ENCODE results near the gene VGLL4. TPM values are rescaled to one million over a fixed set of nuclear protein-coding genes. Genes with fewer than 3 reads are reported as not detected.
"Not testable (repeated sequence)": the region's sequence is repeated elsewhere in the genome, so short reads cannot be mapped to it uniquely, and the experiment has no call there.

The VGLL4 gene
- total RNA-seq, 2 experiments from 2014 or later = 37.1 TPM

GRCh38 chr3:11602886-11603527 is 40.7 kb downstream of the VGLL4 start:
- Mint-ChIP-seq H3K27ac (no peak overlapping the region), H3K27me3 (ENCODE audit: low read depth) (no peaks in the 10 kb centered on the region), H3K4me1 (ENCODE audit: low read depth) (peaks cover 54% of the 10 kb centered on the region), H3K4me3 (no peak overlapping the region), H3K36me3 (ENCODE audit: low read depth) (peaks cover 48% of the 10 kb centered on the region), H3K9me3 (ENCODE audit: insufficient read depth) (no peaks in the 10 kb centered on the region)
- DNase-seq (no peak), ATAC-seq (no peak)
- POLR2A ChIA-PET = no interaction called here
- CTCF ChIA-PET = no interaction called here

GRCh38 chr3:11602239-11602840 is 41.4 kb downstream of the VGLL4 start:
- H3K9me3 Mint-ChIP-seq (ENCODE audit: insufficient read depth) = peaks cover 4% of the 10 kb centered on the region
- CTCF ChIA-PET = no interaction called here
- ATAC-seq (no peak), DNase-seq (no peak)
- peaks cover 54% of the 10 kb centered on the region for H3K36me3 Mint-ChIP-seq (ENCODE audit: low read depth)
- H3K27ac Mint-ChIP-seq = peak overlapping the region; percentile 79
- no peaks in the 10 kb centered on the region for H3K27me3 Mint-ChIP-seq (ENCODE audit: low read depth)
- POLR2A ChIA-PET = no interaction called here
- peaks cover 53% of the 10 kb centered on the region for H3K4me1 Mint-ChIP-seq (ENCODE audit: low read depth)
- H3K4me3 Mint-ChIP-seq = peak overlapping the region; percentile 36

DNA sequence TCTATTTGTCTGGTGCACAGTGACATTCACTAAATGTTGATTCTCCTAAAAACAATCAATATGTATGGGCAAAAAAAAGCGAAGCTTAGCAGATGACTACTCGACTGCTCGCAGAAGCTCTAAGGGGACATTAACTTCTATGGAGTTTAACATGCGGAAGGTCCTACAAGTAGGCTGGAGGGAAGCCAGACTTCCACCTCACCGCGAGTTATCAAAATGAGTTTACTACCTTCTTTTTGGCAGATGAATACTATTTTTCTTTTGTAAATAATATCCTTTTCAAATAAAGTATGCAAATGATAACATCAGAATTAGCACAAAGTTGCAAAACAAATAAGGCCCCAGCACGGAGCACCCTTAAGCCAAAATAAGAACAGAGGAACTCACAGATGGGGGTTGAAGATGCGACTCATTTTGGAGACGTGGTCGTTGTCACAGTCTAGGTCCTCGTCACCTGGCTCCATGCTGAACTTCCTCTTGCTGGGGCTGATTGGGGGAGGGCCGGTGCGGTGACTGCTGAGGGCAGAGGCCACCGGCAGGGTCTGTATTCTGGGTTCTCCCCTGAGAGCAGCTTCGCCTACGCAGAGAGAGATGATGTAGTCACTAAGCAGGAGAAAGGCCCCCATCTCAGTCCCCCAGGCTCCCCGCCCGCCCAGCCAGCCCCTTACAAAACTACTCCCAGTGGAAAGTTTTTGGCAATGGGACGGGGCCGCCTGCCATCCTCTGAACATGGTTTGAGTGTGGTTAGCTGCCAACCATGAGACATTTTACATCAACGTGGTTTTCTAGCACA is 42.1 kb downstream of the VGLL4 start:
- POLR2A ChIA-PET = no interaction called here
- CTCF ChIA-PET = no interaction called here

GRCh38 chr3:11600501-11601282 is 43.0 kb downstream of the VGLL4 start:
- DNase-seq (no peak), ATAC-seq (no peak)
- H3K9me3 Mint-ChIP-seq (ENCODE audit: insufficient read depth) = peaks cover 11% of the 10 kb centered on the region
- ChIA-PET POLR2A (interaction anchor here (1.0 kb wide), 1 partner anchor 11 kb away, joined by 3 read pairs; no protein-coding TSS in a partner anchor), CTCF (interaction anchor here (1.2 kb wide), 1 partner anchor 24 kb away, joined by 3 read pairs; no protein-coding TSS in a partner anchor)
- peaks cover 37% of the 10 kb centered on the region for H3K4me1 Mint-ChIP-seq (ENCODE audit: low read depth)
- H3K4me3 Mint-ChIP-seq = no peak overlapping the region
- H3K36me3 Mint-ChIP-seq (ENCODE audit: low read depth) = peaks cover 52% of the 10 kb centered on the region
- no peaks in the 10 kb centered on the region for H3K27me3 Mint-ChIP-seq (ENCODE audit: low read depth)
- peak overlapping the region; percentile 8 for H3K27ac Mint-ChIP-seq

More for the DNA sequence above, 42.1 kb downstream of the VGLL4 start:
- peaks cover 55% of the 10 kb centered on the region for H3K36me3 Mint-ChIP-seq (ENCODE audit: low read depth)
- peaks cover 46% of the 10 kb centered on the region for H3K4me1 Mint-ChIP-seq (ENCODE audit: low read depth)
- peaks cover 11% of the 10 kb centered on the region for H3K9me3 Mint-ChIP-seq (ENCODE audit: insufficient read depth)
- H3K27ac Mint-ChIP-seq = peak overlapping the region; percentile 79
- peak; percentile 51 for DNase-seq
- H3K27me3 Mint-ChIP-seq (ENCODE audit: low read depth) = no peaks in the 10 kb centered on the region
- H3K4me3 Mint-ChIP-seq = peak overlapping the region; percentile 36
- ATAC-seq = peak; percentile 83

GRCh38 chr3:11596387-11596786 is 47.3 kb downstream of the VGLL4 start:
- ChIA-PET CTCF (no interaction called here), POLR2A (no interaction called here)
- Mint-ChIP-seq H3K4me1 (ENCODE audit: low read depth) (peaks cover 17% of the 10 kb centered on the region), H3K27me3 (ENCODE audit: low read depth) (no peaks in the 10 kb centered on the region), H3K9me3 (ENCODE audit: insufficient read depth) (peaks cover 11% of the 10 kb centered on the region), H3K36me3 (ENCODE audit: low read depth) (peaks cover 57% of the 10 kb centered on the region), H3K27ac (no peak overlapping the region), H3K4me3 (no peak overlapping the region)
- no peak for ATAC-seq
- no peak for DNase-seq

DNA sequence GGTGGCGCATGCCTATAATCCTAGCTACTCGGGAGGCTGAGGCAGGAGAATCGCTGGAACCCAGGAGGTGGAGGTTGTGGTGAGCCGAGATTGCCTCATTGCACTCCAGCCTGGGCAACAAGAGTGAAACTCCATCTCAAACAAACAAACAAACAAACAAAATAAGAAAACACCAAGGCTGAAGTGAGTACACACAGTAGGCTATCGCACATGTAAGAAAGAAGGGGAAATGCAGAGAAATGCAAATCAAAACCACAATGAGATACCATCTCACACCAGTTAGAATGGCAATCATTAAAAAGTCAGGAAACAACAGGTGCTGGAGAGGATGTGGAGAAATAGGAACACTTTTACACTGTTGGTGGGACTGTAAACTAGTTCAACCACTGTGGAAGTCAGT is 48.7 kb downstream of the VGLL4 start:
- Mint-ChIP-seq H3K9me3 (ENCODE audit: insufficient read depth) (peaks cover 11% of the 10 kb centered on the region), H3K36me3 (ENCODE audit: low read depth) (peaks cover 46% of the 10 kb centered on the region)
- DNase-seq; H3K27ac Mint-ChIP-seq; CTCF ChIA-PET; POLR2A ChIA-PET; H3K4me3 Mint-ChIP-seq; H3K27me3 Mint-ChIP-seq (ENCODE audit: low read depth); ATAC-seq; H3K4me1 Mint-ChIP-seq (ENCODE audit: low read depth): not testable (repeated sequence)

GRCh38 chr3:11593318-11594034 is 50.2 kb downstream of the VGLL4 start:
- Mint-ChIP-seq H3K36me3 (ENCODE audit: low read depth) (peaks cover 40% of the 10 kb centered on the region), H3K9me3 (ENCODE audit: insufficient read depth) (peaks cover 11% of the 10 kb centered on the region), H3K4me3 (no peak overlapping the region), H3K27me3 (ENCODE audit: low read depth) (no peaks in the 10 kb centered on the region), H3K27ac (peak overlapping the region; percentile 4), H3K4me1 (ENCODE audit: low read depth) (peaks cover 17% of the 10 kb centered on the region)
- POLR2A ChIA-PET = no interaction called here
- CTCF ChIA-PET = no interaction called here
- ATAC-seq = no peak
- no peak for DNase-seq

- ChIA-PET POLR2A (no interaction called here), CTCF (no interaction called here)
- ATAC-seq (no peak), DNase-seq (no peak)
- peaks cover 32% of the 10 kb centered on the region for H3K36me3 Mint-ChIP-seq (ENCODE audit: low read depth)
- no peaks in the 10 kb centered on the region for H3K27me3 Mint-ChIP-seq (ENCODE audit: low read depth)
- peaks cover 10% of the 10 kb centered on the region for H3K9me3 Mint-ChIP-seq (ENCODE audit: insufficient read depth)
- H3K4me1 Mint-ChIP-seq (ENCODE audit: low read depth) = peaks cover 21% of the 10 kb centered on the region
- peak overlapping the region; percentile 36 for H3K27ac Mint-ChIP-seq
- H3K4me3 Mint-ChIP-seq = no peak overlapping the region
Observed at GRCh38 chr3:11592445-11593298, 51.0 kb downstream of the VGLL4 start.

DNA sequence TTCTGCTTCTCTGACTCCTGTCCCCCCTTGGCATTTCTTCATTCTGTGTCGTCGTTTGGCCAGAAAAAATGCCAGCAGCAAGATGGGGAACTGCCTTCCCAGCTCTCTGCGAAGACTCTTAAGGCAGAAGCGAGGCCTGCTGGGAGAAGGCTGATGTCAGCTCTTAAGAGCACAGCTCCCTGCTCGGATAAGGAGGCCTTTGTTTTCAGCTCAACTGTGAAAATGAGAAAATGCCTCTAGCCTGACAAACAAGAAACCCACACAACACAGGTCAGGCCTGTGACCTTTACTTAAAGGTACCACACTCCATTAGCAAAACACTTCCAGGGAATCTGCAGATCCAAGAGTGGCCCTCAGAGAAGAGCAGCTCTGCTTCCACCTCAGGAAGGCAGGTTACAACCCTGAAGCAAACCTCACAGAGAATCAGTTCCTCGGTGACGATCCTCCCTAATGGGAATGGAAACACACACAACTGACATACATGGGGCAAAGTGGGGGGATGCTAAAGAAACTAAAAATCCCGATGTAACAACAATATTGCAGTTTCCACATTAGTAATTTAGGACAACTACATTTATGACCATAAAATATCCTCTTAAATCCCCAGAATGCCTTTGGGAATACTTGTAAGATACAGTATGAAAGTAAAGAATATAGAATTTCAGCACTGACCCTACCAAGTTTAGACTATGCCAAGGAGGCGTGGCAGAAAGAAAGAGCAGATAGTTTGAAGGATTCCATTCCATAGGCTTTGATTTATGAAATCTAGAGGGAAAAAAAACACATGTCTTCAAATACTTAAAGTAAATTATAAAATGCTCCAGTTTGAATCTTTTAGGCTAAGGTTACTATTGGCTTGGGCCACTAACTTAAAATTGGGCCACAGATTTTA is 52.1 kb downstream of the VGLL4 start:
- DNase-seq (no peak), ATAC-seq (no peak)
- peaks cover 23% of the 10 kb centered on the region for H3K36me3 Mint-ChIP-seq (ENCODE audit: low read depth)
- no peaks in the 10 kb centered on the region for H3K9me3 Mint-ChIP-seq (ENCODE audit: insufficient read depth)
- no peaks in the 10 kb centered on the region for H3K27me3 Mint-ChIP-seq (ENCODE audit: low read depth)
- ChIA-PET POLR2A (no interaction called here), CTCF (no interaction called here)
- peaks cover 23% of the 10 kb centered on the region for H3K4me1 Mint-ChIP-seq (ENCODE audit: low read depth)
- peak overlapping the region; percentile 27 for H3K27ac Mint-ChIP-seq
- H3K4me3 Mint-ChIP-seq = no peak overlapping the region

GRCh38 chr3:11591002-11591355 is 52.7 kb downstream of the VGLL4 start:
- peaks cover 20% of the 10 kb centered on the region for H3K36me3 Mint-ChIP-seq (ENCODE audit: low read depth)
- H3K27me3 Mint-ChIP-seq (ENCODE audit: low read depth) = no peaks in the 10 kb centered on the region
- CTCF ChIA-PET = interaction anchor here (1.0 kb wide), 1 partner anchor 59 kb away, joined by 3 read pairs; no protein-coding TSS in a partner anchor
- POLR2A ChIA-PET = no interaction called here
- H3K4me3 Mint-ChIP-seq = no peak overlapping the region
- H3K9me3 Mint-ChIP-seq (ENCODE audit: insufficient read depth) = no peaks in the 10 kb centered on the region
- DNase-seq = no peak
- no peak for ATAC-seq
- peak overlapping the region; percentile 27 for H3K27ac Mint-ChIP-seq
- H3K4me1 Mint-ChIP-seq (ENCODE audit: low read depth) = peaks cover 23% of the 10 kb centered on the region

Measured in activated CD8-positive, alpha-beta T cell treated with anti-CD3 and anti-CD28 coated beads, Interleukin-2, amount 10 ng/mL, durations not matched to agents 7 days and 5 days (primary cell).